ENCODE results near the gene FN1.

DNA sequence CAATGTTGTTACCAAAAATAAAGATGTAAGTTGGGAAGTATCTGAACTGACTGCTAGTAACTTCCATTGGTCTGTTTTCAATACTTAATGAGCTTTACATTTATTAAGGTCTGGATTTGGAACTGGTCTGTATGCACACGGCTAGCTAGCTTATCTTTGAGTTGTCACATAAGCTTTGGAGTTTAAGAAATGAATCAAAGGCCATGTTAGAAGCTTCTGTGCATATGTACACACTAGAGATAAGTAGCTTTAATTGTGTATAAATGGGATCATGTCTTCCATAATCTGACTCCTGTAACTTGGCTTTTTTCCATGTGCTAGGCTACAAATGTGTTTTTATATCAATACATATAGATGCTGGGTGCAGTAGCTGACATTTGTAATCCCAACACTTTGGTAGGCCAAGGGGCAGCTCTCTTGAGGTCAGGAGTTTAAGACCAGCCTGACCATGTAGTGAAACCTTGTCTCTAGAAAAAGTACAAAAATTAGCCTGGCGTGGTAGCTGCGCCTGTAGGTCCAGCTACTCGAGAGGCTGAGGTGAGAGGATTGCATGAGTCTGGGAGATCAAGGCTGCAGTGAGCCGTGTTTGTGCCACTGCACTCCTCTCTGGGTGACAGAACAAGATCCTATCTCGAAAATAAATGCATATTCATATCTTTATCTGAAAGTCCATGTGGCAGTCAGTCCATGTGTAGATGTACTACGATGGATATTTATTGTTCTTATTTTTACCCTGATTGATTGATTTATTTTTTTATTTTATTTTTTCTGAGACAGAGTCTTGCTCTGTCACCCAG lies 96.8 kb downstream of the FN1 start:
- TF ChIP-seq POLR2A (IDR thresholded peaks at IDR 0.05) = no peak
- TF ChIP-seq, protein P1, sequence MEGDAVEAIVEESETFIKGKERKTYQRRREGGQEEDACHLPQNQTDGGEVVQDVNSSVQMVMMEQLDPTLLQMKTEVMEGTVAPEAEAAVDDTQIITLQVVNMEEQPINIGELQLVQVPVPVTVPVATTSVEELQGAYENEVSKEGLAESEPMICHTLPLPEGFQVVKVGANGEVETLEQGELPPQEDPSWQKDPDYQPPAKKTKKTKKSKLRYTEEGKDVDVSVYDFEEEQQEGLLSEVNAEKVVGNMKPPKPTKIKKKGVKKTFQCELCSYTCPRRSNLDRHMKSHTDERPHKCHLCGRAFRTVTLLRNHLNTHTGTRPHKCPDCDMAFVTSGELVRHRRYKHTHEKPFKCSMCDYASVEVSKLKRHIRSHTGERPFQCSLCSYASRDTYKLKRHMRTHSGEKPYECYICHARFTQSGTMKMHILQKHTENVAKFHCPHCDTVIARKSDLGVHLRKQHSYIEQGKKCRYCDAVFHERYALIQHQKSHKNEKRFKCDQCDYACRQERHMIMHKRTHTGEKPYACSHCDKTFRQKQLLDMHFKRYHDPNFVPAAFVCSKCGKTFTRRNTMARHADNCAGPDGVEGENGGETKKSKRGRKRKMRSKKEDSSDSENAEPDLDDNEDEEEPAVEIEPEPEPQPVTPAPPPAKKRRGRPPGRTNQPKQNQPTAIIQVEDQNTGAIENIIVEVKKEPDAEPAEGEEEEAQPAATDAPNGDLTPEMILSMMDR (IDR thresholded peaks at IDR 0.05) = no peak
- no peak for TF ChIP-seq EP300 (IDR thresholded peaks at IDR 0.05)
